WTC11 (cell line): ENCODE data around the gene GLE1. TPM values are rescaled to one million over a fixed set of nuclear protein-coding genes. Genes with fewer than 3 reads are reported as not detected.

Experiments used
- ATAC-seq: fragments of 200-7000 bp; cut with Tn5 transposase; 2 replicates; pipeline ENCODE4 v1.10.0; 2021; ENCODE audit warnings: mild to moderate bottlenecking, moderate library complexity
- CTCF ChIA-PET: fragments of 300-600 bp; sonication (Branson Sonifier 250); formaldehyde crosslinking; loops from one replicate; lab custom pipeline; 2021; ENCODE audit warnings: antibody characterized with exemption; lab: Charles Lee
- POLR2A ChIA-PET: fragments of 350-600 bp; sonication (Branson Sonifier 250); formaldehyde crosslinking; loops from one replicate; lab custom pipeline; 2021; ENCODE audit warnings: antibody characterized with exemption; lab: Charles Lee
- DNase-seq: peaks from one replicate; pipeline ENCODE4 v3.0.0; 2021; ENCODE audit warnings: low spot score
- H3K27ac Mint-ChIP-seq: 2 replicates; pipeline ENCODE4 v1.8.0; 2021; ENCODE audit warnings: mixed read lengths
- H3K27me3 Mint-ChIP-seq: 2 replicates; pipeline ENCODE4 v1.8.0; 2021; ENCODE audit warnings: low read depth, mild to moderate bottlenecking, moderate library complexity, mixed read lengths
- H3K36me3 Mint-ChIP-seq: 2 replicates; pipeline ENCODE4 v1.8.0; 2021; ENCODE audit warnings: mixed read lengths
- H3K4me1 Mint-ChIP-seq: 2 replicates; pipeline ENCODE4 v1.8.0; 2022; ENCODE audit warnings: mixed read lengths
- H3K4me3 Mint-ChIP-seq: 2 replicates; pipeline ENCODE4 v1.8.0; 2021; ENCODE audit warnings: mild to moderate bottlenecking, moderate library complexity, mixed read lengths
- H3K9me3 Mint-ChIP-seq: 2 replicates; pipeline ENCODE4 v1.8.0; 2021; ENCODE audit warnings: mixed read lengths
- AFF4 ChIP-seq: sonication (generic); formaldehyde crosslinking; IDR thresholded peaks from 2 replicates; pipeline ENCODE4 v1.8.1; 2023; ENCODE audit warnings: mild to moderate bottlenecking, missing genetic modification reagents, borderline replicate concordance
- AR ChIP-seq: fragments of 250-450 bp; sonication (Bioruptor Pico); IDR thresholded peaks from 2 replicates; pipeline ENCODE4 v1.9.0; 2021; ENCODE audit warnings: mild to moderate bottlenecking
- ATF1 ChIP-seq: sonication (generic); formaldehyde crosslinking; IDR thresholded peaks from 2 replicates; pipeline ENCODE4 v1.8.1; 2023; ENCODE audit warnings: mild to moderate bottlenecking, moderate library complexity, missing genetic modification reagents
- ATF2 ChIP-seq: sonication (generic); formaldehyde crosslinking; IDR thresholded peaks from 2 replicates; pipeline ENCODE4 v1.8.1; 2022; ENCODE audit warnings: low read depth, missing genetic modification reagents, borderline replicate concordance
- E2F4 ChIP-seq: sonication (generic); formaldehyde crosslinking; IDR thresholded peaks from 2 replicates; pipeline ENCODE4 v1.8.1; 2022; ENCODE audit warnings: low read depth, mild to moderate bottlenecking, moderate library complexity, missing genetic modification reagents, borderline replicate concordance
- ETV6 ChIP-seq: sonication (generic); formaldehyde crosslinking; IDR thresholded peaks from 2 replicates; pipeline ENCODE4 v1.8.1; 2022; ENCODE audit warnings: mild to moderate bottlenecking, missing genetic modification reagents
- GABPB1 ChIP-seq: sonication (generic); formaldehyde crosslinking; IDR thresholded peaks from 2 replicates; pipeline ENCODE4 v1.8.1; 2023; ENCODE audit warnings: mild to moderate bottlenecking, missing genetic modification reagents
- JAZF1 ChIP-seq: fragments of 250-450 bp; sonication (Bioruptor Pico); IDR thresholded peaks from 2 replicates; pipeline ENCODE4 v1.9.0; 2021; ENCODE audit warnings: moderate library complexity, mild to moderate bottlenecking, inconsistent platforms
- MAX ChIP-seq: sonication (generic); formaldehyde crosslinking; IDR thresholded peaks from 2 replicates; pipeline ENCODE4 v1.8.0; 2022; ENCODE audit warnings: mild to moderate bottlenecking, missing genetic modification reagents
- NFE2L1 ChIP-seq: sonication (generic); formaldehyde crosslinking; IDR thresholded peaks from 2 replicates; pipeline ENCODE4 v1.8.1; 2023; ENCODE audit warnings: missing genetic modification reagents
- NR2C2 ChIP-seq: sonication (generic); formaldehyde crosslinking; IDR thresholded peaks from 2 replicates; pipeline ENCODE4 v1.8.0; 2022; ENCODE audit warnings: mild to moderate bottlenecking, missing genetic modification reagents
- NR3C1 ChIP-seq: sonication (generic); formaldehyde crosslinking; conservative IDR thresholded peaks from 2 replicates; pipeline ENCODE4 v1.8.1; 2023; ENCODE audit warnings: low read depth, mild to moderate bottlenecking, missing genetic modification reagents
- OVOL2 ChIP-seq: fragments of 250-450 bp; sonication (Bioruptor Pico); IDR thresholded peaks from 2 replicates; pipeline ENCODE4 v1.9.0; 2021; ENCODE audit warnings: mild to moderate bottlenecking, borderline replicate concordance
- SMAD4 ChIP-seq: sonication (generic); formaldehyde crosslinking; IDR thresholded peaks from 2 replicates; pipeline ENCODE4 v1.8.0; 2022; ENCODE audit warnings: mild to moderate bottlenecking, missing genetic modification reagents
- SP1 ChIP-seq: sonication (generic); formaldehyde crosslinking; conservative IDR thresholded peaks from 2 replicates; pipeline ENCODE4 v1.8.1; 2022; ENCODE audit warnings: missing genetic modification reagents
- USF1 ChIP-seq: sonication (generic); formaldehyde crosslinking; IDR thresholded peaks from 2 replicates; pipeline ENCODE4 v1.8.0; 2022; ENCODE audit warnings: mild to moderate bottlenecking, missing genetic modification reagents
- ZBTB43 ChIP-seq: sonication (generic); formaldehyde crosslinking; IDR thresholded peaks from 2 replicates; pipeline ENCODE4 v1.8.1; 2023; ENCODE audit warnings: mild to moderate bottlenecking, missing genetic modification reagents
- ZNF121 ChIP-seq: sonication (generic); formaldehyde crosslinking; IDR thresholded peaks from 2 replicates; pipeline ENCODE4 v1.8.0; 2023; ENCODE audit warnings: missing genetic modification reagents
- ZNF219 ChIP-seq: sonication (generic); formaldehyde crosslinking; IDR thresholded peaks from 2 replicates; pipeline ENCODE4 v1.8.0; 2023; ENCODE audit warnings: missing genetic modification reagents, mild to moderate bottlenecking, borderline replicate concordance
- ZNF396 ChIP-seq: fragments of 250-450 bp; sonication (Bioruptor Pico); IDR thresholded peaks from 2 replicates; pipeline ENCODE4 v1.8.0; 2021; ENCODE audit warnings: mild to moderate bottlenecking, moderate library complexity, borderline replicate concordance
- ZNF512 ChIP-seq: sonication (generic); formaldehyde crosslinking; IDR thresholded peaks from 2 replicates; pipeline ENCODE4 v1.8.1; 2022; ENCODE audit warnings: missing genetic modification reagents, borderline replicate concordance
- total RNA-seq: library from RNA; stranded (reverse); gene quantifications from 3 replicates; pipeline ENCODE4 v1.2.3, GENCODE V29; 2021

The GLE1 gene
- total RNA-seq, 1 experiment from 2014 or later, result 19.7 TPM

GRCh38 chr9:128512820-128513219 is 8.3 kb downstream of the GLE1 start (continued):
- TF ChIP-seq ZNF512 (CRISPR knock-in tag), result no peak
- TF ChIP-seq ZNF396 (CRISPR knock-in tag), result no peak
- TF ChIP-seq ZNF121 (CRISPR knock-in tag), result no peak
- TF ChIP-seq OVOL2 (CRISPR knock-in tag), result no peak
- no peak for TF ChIP-seq AFF4 (CRISPR knock-in tag)
- no peak for TF ChIP-seq SP1 (CRISPR knock-in tag)
- TF ChIP-seq NR3C1 (CRISPR knock-in tag), result no peak
- TF ChIP-seq ATF1 (CRISPR knock-in tag), result no peak
- TF ChIP-seq ZNF219, result no peak

GRCh38 chr9:128521956-128522355 is 17.4 kb downstream of the GLE1 start:
- Mint-ChIP-seq H3K27ac (no peak overlapping the region), H3K9me3 (peaks cover 16% of the 10 kb centered on the region), H3K4me3 (no peak overlapping the region), H3K27me3 (no peaks in the 10 kb centered on the region), H3K4me1 (no peaks in the 10 kb centered on the region), H3K36me3 (peaks cover 40% of the 10 kb centered on the region)
- ChIA-PET CTCF (interaction anchor here (2.2 kb wide), 1 partner anchor 83 kb away, joined by 7 read pairs; no protein-coding TSS in a partner anchor), POLR2A (no interaction called here)
- TF ChIP-seq NFE2L1 (no peak), MAX (CRISPR knock-in tag) (no peak), JAZF1 (no peak), SMAD4 (CRISPR knock-in tag) (no peak), USF1 (CRISPR knock-in tag) (no peak), AR (CRISPR knock-in tag) (no peak), GABPB1 (CRISPR knock-in tag) (no peak), ZBTB43 (CRISPR knock-in tag) (no peak), NR2C2 (CRISPR knock-in tag) (no peak), ETV6 (CRISPR knock-in tag) (no peak), E2F4 (no peak), ATF2 (CRISPR knock-in tag) (no peak)
- no peak for DNase-seq
- ATAC-seq, result no peak
